ENCODE data around the gene SLC25A11.
A peak's percentile ranks its signal among the peaks of the same experiment; 100 is the strongest.

Gene SLC25A11, protein sequence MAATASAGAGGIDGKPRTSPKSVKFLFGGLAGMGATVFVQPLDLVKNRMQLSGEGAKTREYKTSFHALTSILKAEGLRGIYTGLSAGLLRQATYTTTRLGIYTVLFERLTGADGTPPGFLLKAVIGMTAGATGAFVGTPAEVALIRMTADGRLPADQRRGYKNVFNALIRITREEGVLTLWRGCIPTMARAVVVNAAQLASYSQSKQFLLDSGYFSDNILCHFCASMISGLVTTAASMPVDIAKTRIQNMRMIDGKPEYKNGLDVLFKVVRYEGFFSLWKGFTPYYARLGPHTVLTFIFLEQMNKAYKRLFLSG

DNA sequence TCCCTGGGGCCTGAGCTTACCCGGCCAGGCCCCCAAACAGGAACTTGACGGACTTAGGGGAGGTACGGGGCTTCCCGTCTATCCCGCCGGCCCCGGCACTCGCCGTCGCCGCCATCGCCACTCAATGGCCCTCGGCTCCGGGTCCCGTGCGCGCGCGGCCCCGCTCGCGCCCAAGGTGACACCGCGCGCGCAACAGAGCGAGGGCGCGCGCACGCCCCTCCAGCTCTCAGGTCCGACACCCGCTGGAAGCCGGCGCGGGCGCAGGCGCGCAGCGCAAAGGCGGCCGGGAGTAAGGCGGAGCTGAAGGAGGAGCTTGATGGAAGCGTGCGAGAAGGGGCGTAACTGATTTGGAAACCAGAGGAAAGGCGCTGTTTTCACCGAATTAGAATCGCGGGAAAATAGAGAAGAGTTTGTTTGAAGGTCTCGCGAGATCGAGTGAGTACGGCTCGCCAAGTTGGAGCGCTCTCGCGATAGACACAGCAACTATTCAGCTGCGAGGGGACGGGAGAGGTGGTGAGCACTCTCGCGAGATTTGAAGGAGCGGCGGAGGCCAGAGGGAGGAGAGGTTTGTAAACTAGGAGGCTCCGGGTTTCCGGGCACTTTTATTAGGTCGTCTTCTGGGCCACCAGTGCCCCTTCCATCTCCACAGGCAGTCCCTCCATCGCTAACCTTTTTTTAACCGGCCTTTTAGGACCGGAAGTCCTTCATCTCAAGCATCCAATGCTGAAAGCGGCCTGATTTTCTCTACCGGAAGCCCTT, at the start of gene SLC25A11, which contains the start of gene RNF167:
SLC25A11 (minus strand) TSS at position 251 of the 759 bp plus-strand sequence; CDS start at position 115, 136 bp downstream.
RNF167 (plus strand) TSS at position 473 of the 759 bp plus-strand sequence. CDS start 642 bp downstream, outside the sequence.
- peak; percentile 99 for DNase-seq (ENCODE audit: low spot score)

DNA sequence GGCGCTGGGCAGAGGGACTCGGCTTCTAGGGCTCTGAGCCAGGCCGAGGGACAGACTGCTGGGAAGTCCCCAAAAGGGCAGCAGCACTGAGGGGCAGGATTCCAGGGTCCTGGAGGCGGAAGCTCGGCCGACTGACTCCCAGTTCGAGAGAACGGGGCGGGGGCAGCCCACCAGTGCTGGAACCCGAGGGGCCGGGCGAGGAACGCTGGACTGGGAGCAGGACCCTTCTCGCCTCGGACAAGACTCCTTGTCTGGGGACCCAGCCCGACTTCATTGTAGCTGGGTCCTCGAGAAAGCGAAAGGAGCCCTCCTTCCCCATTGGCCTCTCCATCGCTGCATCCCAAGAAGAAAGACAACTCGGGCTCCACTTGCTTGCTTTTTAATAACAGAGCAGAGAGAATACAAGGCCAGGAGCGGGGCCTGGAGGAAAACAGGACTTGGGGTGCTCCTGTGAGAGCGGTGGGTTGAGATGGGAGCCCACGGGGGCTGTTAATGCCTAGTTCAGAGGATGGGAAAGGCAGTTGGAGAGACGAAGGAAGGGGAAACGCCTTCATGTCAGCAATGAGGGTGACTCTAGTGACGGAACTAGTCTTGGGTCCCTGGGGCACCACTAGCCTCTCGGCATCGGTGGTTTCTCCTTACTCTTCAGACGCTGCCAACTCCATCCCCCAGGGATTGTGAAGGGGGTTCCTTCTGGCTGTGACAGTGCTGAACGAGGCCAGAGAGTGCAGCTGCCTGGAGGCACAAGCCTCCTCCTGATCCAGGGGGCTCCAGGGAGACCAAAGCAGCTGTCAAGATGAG, 48.1 kb upstream of the SLC25A11 start:
- DNase-seq (ENCODE audit: low spot score), result no peak

DNA sequence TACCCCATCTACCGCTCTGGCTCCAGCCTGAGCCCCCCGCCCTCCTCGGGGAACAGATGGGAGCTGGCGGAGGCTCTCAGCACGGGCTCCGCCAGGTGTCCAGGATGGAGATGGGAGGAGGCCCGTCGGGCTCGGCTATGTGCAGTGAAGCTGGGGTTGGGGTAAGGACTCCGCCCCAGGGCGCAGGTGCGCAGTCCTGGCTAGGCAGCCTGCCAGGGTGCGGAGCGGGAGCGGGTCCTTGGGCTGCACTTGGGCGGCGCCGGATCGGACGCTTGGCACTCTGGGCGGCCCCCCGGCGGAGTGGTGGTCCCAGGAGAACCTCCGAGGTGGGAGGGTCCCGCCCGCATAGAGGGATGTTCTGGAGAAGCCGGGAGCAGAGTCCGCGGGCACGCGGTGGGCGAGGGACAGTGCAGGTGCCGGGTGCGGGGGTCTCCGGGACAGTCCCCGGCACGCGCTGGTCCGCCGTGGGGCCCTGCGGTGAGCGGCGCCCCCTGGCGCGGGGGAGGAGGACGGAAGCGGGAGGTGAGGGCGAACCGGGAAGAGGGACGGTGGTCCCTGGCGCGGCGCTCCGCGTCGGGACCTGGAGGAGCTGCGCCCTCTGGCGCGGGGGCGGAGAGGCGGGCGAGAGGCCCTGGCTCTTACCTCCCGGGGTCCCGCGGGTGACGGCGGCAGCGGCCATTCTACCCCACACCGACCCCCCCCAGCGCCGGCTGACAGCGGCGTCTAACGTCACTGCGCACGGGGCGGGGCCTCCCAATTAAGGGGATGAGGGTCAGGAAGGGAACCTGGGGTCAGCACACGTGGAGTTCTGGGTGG, 47.3 kb upstream of the SLC25A11 start, which contains the start of gene CAMTA2:
CAMTA2 (minus strand) TSS at position 725 of the 816 bp plus-strand sequence. CDS start 1,453 bp downstream, outside the sequence.
- DNase-seq (ENCODE audit: low spot score), result peak; percentile 89

DNA sequence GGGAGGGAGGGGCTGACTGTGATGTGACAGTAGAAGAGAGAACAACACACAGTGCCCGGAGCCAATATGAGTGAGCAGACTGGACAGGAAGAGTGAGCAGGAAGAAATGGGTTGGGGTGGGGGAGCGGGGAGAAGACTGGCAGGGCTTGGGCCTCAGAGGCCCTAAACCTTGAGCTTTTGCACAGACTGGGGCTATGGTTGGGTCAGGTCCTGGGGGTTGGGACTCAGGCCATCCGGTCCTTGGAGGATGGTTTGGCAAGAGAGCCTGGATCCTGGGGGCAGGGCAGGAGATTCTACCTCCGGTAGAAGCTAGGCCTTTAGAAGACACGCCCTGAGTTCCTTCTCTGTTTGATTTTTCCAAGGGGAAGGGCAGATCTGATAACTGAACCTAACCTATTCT, 46.6 kb upstream of the SLC25A11 start:
- no peak for DNase-seq (ENCODE audit: low spot score)

DNA sequence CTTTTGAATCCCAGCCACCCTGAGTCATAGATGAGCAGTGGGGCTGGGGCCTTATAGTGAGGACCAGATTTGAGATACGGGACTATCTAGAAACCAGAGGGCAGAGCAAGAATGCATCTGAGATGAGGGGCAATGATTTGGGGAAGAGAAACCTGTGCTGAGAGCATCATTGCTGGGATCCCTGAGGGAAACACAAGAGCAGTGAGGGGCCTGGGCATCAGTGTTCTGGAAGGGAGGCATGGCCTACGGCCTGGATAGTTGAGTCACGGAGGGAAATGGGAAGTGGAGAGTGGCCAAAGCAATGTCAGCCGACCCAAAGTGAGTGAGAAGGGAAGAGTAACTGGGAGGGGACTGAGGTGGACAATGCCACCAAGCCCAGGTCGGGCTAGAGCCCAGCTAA, 42.5 kb upstream of the SLC25A11 start:
- no peak for DNase-seq (ENCODE audit: low spot score)

DNA sequence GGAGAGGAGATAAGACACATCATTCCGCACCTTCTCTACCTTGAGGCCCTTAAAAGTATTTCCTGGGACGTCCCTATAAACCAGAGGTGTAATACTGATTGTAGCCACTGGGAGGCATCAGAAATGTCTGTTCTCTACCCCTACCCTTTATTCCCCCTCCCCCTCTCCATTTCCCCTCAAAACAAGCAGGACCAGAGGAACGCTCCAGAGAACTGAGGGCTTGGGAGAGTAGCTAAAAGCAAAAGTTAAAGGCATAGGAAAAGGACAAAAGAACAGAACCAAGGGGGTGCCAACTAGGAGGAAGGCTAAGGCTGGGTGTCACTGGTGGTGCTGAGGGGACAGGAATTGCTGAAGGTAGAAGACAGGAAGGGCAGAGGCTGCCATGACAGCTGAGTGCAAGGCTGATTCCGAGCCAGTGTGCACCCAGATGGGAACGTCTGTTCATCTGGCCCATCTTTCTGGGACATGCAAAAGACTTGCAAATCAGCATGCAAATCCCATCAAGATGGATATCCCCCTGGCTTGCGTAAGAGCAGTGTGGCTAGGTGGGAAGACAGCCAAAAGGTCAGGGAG, 40.9 kb upstream of the SLC25A11 start:
- DNase-seq (ENCODE audit: low spot score), result peak; percentile 72

DNA sequence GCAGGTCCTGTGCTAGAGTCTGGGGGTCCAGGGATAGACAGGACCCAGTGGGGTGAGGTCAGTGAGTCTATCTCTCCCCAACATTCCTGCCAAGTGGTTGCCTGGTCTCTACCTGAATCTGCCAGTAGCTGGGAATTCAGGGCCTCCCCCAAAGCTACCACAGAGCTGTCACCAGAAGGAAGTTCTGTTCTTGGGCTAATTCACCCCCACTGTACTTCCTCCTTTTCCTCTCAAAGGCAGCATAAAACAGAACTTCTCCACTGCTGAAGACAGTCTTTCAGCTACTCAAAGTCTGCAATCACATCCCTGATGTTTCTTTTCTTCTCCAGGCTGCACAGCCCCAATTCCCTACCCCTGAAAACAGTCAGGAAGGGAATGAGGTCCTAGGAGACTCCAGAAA, 38.9 kb upstream of the SLC25A11 start:
- DNase-seq (ENCODE audit: low spot score), result no peak

DNA sequence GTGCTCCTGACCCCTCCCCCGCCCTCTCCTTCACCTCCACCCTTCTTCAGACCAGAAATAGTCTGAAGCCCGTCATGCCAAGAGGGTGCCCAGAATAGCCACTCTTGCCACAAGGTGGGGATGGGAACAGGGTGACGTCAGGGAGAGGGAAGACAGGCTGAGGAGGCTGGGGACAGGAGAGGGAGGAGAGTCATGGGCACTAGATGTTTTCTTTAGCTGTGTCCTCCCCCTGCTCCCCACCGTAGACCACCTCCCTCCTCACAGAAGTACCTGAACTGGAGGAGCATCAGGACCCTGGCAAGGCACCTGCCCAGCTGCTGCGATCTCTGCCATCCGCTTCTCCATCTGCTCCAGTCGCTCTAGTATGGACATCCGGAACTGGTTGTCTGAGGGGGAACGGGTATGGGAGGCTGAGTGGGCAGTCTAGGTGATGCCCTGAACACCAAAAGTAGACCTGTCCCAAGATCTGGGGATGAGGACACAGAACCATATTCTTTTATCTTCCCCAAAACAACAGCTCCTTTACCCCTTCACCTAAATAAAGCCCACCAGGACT, 34.3 kb upstream of the SLC25A11 start:
- no peak for DNase-seq (ENCODE audit: low spot score)

DNA sequence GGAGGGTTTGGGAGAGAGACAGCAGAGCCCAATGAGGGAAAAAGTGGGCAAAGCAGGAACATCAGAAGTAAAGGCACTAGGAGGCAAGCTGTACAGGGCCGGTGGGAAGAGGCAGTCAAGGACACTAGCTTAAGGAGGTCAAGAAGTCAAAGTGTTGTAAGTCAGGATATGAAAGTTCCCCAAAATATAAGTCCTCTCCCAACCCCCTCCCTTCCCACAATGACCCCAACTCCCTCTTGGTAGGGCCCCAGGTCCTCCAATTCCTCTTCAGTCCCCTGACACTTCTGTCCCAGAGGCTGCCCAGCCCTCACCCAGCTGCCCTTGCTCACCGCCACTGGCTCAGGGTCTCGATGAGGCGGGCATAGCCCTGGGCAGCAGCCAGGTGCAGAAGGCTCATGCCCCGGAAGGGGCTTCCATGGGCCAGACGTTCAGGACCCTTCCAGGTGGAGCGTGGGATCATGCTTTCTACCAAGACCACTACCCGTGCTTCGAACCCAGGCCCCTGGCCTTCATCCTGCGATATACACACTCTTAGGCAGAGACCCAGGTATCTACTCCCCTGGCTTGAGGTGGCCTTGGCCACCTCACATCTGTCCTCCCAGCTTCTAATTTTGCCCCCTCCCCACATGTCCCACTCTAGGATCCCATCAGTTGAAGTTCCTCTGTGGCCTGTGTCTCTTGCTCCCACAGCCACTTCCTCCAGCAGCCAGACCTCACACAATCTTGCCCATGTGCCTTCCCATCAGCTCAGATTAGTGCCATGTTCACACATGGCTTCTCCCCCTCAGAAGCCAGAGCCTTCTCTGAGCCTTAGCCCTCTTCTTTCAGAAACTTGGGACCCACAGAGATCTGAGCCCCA, 33.6 kb upstream of the SLC25A11 start:
- DNase-seq (ENCODE audit: low spot score), result no peak

DNA sequence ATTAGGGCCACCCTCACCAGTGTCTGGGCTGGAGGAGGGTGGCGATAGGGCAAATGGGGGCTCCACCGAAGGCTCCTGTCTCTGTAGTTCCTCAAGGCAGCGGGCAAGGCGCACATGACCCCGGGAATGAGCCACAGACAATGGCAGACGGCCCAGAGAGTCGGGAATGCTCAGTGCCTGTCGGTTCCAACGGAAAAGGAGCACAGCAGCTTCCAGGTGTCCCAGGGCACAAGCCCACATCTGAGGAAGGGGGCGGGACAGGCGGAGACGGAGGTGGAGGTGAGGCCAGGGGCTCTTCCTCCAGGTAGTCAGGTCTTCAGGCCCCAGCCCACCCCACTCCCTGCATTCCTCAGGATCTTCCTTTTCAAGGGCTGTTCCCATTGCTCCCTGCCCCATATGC, 32.9 kb upstream of the SLC25A11 start:
- no peak for DNase-seq (ENCODE audit: low spot score)

DNA sequence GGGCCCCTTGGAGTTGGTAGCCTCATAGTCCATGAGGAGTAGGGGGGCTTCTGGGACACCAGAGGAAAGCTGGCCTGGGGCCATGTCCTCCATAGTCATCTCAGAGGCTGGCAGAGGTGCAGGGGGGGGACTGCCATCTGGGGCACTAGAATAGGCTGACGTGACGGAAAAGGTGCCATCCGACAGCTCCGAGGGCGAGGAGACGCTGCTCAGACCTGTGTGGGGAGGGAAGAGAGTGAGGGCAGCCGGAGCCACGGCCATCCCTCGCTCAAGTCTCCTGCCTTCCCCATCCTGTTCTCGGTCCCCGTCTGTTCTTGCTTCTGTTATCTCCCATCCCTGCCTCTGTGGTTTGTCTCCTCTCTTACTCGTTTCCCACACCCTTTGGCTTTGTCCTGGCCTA, 32.5 kb upstream of the SLC25A11 start:
- no peak for DNase-seq (ENCODE audit: low spot score)

DNA sequence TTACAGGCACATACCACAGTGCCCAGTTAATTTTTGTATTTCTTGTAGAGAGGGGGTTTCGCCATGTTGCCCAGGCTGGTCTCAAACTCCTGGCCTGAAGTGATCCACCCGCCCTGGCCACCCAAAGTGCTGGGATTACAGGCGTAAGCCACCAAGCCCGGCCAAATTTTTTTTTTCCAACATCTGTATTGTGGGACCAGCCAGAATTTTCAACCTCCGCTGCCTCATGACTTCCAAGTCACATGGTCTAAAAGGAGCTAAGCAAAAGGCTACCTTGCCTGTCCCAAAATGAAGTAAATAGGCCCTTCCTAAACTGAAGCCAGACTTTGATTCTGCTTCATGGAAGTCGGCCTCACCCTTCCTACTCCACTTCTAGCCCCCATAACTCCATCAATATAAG, 32.0 kb upstream of the SLC25A11 start:
- no peak for DNase-seq (ENCODE audit: low spot score)

DNA sequence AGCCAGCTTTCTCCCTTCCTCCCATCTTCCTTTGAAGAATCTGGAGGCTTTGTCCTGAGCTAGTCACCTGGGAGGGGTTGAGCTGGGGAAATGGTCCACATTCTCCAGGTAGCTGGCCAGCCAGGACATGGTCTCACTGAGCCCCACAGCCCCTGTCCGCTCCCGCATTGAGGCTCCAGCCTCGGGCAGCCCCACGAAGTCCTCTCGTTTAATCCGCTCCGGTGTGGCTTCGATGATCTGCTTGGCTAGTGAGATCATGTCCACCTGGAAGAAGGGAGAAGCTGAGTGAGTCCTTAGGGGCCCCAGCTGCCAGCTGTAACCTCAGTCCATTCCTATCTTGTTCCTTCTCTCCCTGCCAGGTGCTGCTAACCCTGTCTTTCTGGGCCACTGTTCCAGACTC, 30.4 kb upstream of the SLC25A11 start:
- DNase-seq (ENCODE audit: low spot score), result no peak

DNA sequence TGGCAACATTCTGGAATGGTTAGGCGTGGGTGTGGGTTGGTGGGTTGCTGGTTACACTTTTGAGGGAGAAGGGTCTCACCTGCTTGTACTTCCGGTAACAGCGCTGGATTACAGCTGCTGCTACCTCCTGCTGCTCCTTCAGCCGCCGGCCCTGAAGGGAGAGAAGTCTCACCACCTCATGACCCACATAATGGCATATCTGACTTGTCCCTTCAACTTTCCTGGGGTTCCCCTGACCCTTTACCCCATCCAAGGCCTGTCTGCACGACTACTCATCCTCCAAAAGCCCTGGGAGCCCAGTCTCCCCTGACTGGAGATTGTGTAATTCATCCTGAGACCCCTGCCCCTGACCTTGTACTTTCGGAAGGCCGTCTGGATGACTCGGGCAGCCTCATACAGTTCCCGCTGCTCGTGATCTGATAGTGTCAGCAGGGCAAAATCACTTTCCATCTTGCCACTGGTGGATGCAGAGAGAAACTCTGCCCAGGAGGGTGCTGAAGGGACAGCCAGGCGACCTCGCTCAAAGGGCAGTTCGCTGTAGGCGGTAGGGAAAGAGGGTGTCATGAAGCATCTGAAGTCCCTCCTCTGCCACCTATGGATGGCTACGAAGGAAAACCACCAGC, 29.8 kb upstream of the SLC25A11 start:
- peak; percentile 12 for DNase-seq (ENCODE audit: low spot score)

DNA sequence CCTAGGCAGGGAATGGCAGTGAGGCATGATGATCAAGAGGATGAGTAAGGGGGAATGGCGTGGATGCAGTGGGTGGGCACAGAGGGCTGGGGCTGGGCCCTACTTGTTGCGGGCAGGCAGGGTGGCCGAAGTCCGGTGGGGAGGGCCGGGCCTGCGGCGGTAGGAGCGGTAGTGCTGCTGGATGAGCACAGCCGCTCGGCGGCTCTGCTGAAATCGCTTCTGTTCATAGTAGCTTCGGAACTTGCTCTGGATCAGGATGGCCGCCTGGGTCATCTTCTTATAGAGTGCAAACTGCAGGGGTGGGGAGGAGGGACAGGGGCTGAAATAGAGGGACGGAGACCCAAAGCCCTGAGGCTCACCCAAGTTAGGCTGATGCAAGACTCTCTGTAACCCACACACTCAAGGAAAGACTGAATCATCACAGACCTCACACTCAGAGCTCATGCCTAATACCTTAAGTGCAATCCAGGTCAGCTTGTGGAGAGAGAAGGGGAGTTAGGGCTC, 29.3 kb upstream of the SLC25A11 start:
- peak; percentile 83 for DNase-seq (ENCODE audit: low spot score)

DNA sequence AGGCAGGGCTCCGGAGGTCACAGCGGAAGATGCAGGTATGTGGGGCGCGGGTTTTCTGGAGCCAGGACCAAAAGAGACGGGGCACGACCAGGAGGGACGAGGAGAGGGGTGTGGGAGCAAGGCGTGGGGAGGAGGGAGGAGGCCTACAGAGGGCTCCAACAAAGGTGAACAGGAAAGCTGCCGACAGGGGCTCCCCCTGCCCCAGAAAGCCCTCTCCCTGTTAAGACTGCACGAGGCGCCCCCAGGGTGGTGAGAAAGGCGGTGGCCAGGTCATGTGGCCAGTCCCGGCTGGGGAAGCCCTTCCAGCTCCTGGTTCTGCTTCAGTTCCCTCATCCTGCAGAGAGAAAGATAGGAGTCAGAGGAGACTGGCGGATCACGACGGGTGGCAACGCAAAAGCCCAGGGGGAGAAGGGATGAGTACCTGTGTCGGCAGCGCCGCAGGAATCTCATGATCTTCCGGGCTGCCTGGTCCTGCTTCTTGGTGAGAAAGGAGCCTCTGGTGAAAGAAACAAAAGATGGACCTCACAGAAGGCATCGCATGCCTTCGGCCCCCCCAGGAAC, 28.7 kb upstream of the SLC25A11 start:
- peak; percentile 18 for DNase-seq (ENCODE audit: low spot score)

DNA sequence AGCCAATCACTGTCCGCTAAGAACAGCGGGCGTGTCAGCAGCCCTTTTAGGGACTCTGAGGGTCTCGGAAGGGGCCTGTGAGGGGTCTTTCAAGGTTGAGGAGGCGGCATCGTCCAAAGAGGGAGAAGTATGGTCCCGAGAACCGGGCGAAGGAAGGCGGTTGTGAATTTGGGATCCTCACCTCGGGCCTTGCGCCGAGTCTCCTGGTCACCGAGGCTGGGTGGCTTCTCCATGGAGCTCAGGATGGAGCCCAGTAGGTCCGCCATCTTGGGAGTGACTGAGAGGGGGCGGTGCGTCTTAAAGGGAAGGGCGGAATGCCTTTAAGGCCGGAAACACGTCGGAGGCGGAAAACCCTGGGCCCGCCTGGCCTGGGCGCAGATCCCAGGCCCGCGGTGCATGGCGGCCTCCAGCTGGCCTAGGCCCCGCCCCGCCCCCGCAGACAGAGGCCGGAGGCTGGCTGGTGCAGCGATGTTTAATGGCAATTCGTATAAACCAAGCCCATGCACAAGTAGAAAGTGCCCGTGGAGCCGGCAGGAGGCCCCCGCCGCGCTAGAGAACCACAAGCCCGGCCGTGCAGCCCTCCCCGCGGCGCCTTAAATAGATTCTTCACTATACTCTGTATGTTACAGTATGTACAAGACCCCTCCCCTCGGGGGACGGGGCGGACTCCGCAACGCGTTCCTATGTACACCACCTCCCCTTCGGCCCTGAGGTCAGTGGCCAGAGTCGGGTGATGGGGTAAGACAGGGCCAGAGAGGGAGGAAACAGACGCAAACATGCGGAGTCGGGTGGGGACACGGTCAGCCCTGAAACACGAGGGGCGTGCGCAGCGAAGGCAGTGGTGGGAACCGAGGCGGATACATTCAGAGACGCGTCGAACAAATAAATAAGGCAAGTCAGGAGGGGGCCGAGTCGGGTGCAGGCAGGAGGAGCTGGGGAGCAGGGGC, 28.0 kb upstream of the SLC25A11 start, which contains the start of gene SPAG7:
SPAG7 (minus strand) TSS at position 279 of the 947 bp plus-strand sequence; CDS start at position 266, 13 bp downstream.
- DNase-seq (ENCODE audit: low spot score), result peak; percentile 95

Data from activated CD4-positive, alpha-beta T cell treated with anti-CD3 and anti-CD28 coated beads, Interleukin-2, Interleukin-4, amounts not matched to agents 100 ng/mL and 50 ng/mL, durations not matched to agents 16 hours and 8 hours (primary cell).